ENCODE measurements around the gene C22orf15. TPM values are rescaled to one million over a fixed set of nuclear protein-coding genes. Genes with fewer than 3 reads are reported as not detected.

The C22orf15 gene
- polyA plus RNA-seq, 4 donors, result 1.9 to 3.1 (median 2.7) TPM

GRCh38 chr22:23750367-23750713, 12.4 kb upstream of the C22orf15 start:
- DNase-seq (ENCODE audit: low read depth in 4 of 4, low spot score in 3 of 4), result no peak

- DNase-seq (ENCODE audit: low read depth in 4 of 4, low spot score in 3 of 4), result peak in 3 of 4 donors; percentile 76 to 83 (median 78)
These were observed 11.9 kb upstream of the C22orf15 start, which contains the start of gene ZNF70 for GRCh38 chr22:23750714-23751440. Gene ZNF70, minus strand, starts transcription at chr22:23751112. Its CDS starts 5,972 bp downstream, at chr22:23745140.

GRCh38 chr22:23751441-23751996, 11.3 kb upstream of the C22orf15 start:
- peak in 1 of 4 donors; percentile 57 for DNase-seq (ENCODE audit: low read depth in 4 of 4, low spot score in 3 of 4)

- no peak for DNase-seq (ENCODE audit: low read depth in 4 of 4, low spot score in 3 of 4)
These were observed 10.6 kb upstream of the C22orf15 start for GRCh38 chr22:23752090-23752691.

GRCh38 chr22:23752750-23753149, 10.0 kb upstream of the C22orf15 start:
- no peak for DNase-seq (ENCODE audit: low read depth in 4 of 4, low spot score in 3 of 4)

GRCh38 chr22:23753385-23753784, 9.4 kb upstream of the C22orf15 start:
- DNase-seq (ENCODE audit: low read depth in 4 of 4, low spot score in 3 of 4), result no peak

- no peak for DNase-seq (ENCODE audit: low read depth in 4 of 4, low spot score in 3 of 4)
These were observed 8.4 kb upstream of the C22orf15 start, which contains the start of gene VPREB3 for GRCh38 chr22:23754220-23754919. Gene VPREB3, minus strand, starts transcription at chr22:23754425. Its CDS starts 62 bp downstream, at chr22:23754363.

- no peak for DNase-seq (ENCODE audit: low read depth in 4 of 4, low spot score in 3 of 4)
These were observed 7.7 kb upstream of the C22orf15 start for GRCh38 chr22:23754980-23755636.

- DNase-seq (ENCODE audit: low read depth in 4 of 4, low spot score in 3 of 4), result no peak
These were observed 7.1 kb upstream of the C22orf15 start for GRCh38 chr22:23755711-23756110.

- DNase-seq (ENCODE audit: low read depth in 4 of 4, low spot score in 3 of 4), result no peak
These were observed 5.9 kb upstream of the C22orf15 start for GRCh38 chr22:23756891-23757290.

GRCh38 chr22:23759566-23759965, 3.2 kb upstream of the C22orf15 start:
- no peak for DNase-seq (ENCODE audit: low read depth in 4 of 4, low spot score in 3 of 4)

GRCh38 chr22:23760056-23760455, 2.7 kb upstream of the C22orf15 start:
- no peak for DNase-seq (ENCODE audit: low read depth in 4 of 4, low spot score in 3 of 4)

- no peak for DNase-seq (ENCODE audit: low read depth in 4 of 4, low spot score in 3 of 4)
These were observed 772 bp downstream of the C22orf15 start for GRCh38 chr22:23763579-23763945.

GRCh38 chr22:23763954-23764353, 1.2 kb downstream of the C22orf15 start:
- no peak for DNase-seq (ENCODE audit: low read depth in 4 of 4, low spot score in 3 of 4)

GRCh38 chr22:23764899-23765881, 2.4 kb downstream of the C22orf15 start:
- DNase-seq (ENCODE audit: low read depth in 4 of 4, low spot score in 3 of 4), result no peak

- no peak for DNase-seq (ENCODE audit: low read depth in 4 of 4, low spot score in 3 of 4)
These were observed 4.5 kb downstream of the C22orf15 start for GRCh38 chr22:23767303-23767672.

- DNase-seq (ENCODE audit: low read depth in 4 of 4, low spot score in 3 of 4), result peak in 2 of 4 donors; percentile 75 to 82
These were observed 5.1 kb downstream of the C22orf15 start, which contains the start of gene CHCHD10 for GRCh38 chr22:23767673-23768548. Gene CHCHD10, minus strand, starts transcription at chr22:23767972. Its CDS starts 98 bp downstream, at chr22:23767874.

- no peak for DNase-seq (ENCODE audit: low read depth in 4 of 4, low spot score in 3 of 4)
These were observed 6.7 kb downstream of the C22orf15 start for GRCh38 chr22:23769321-23769965.
